Panc1 (cell line): Measurements from ENCODE around the gene OR5H6.

ENCODE experiments used
- CTCF ChIP-seq: fragments of 450-650 bp; IDR thresholded peaks from 2 replicates; pipeline ENCODE4 v1.5.1; 2017; ENCODE audit warnings: mild to moderate bottlenecking
- POLR2AphosphoS5 ChIP-seq: IDR thresholded peaks from 2 replicates; pipeline ENCODE4 v1.6.1; 2012; ENCODE audit warnings: mild to moderate bottlenecking, low read depth, low read length, moderate library complexity
- REST ChIP-seq, 2 experiments: IDR thresholded peaks; 2 replicates each; pipeline ENCODE4 v1.6.1; 2011 to 2012; ENCODE audit warnings: low read depth in 2 of 2, control low read depth in 1 of 2, low read length in 1 of 2, mild to moderate bottlenecking in 1 of 2, moderate library complexity in 1 of 2; ENCODE audit not compliant: insufficient read depth in 1 of 2

- TF ChIP-seq CTCF: no peak
- no peak for TF ChIP-seq POLR2AphosphoS5
- TF ChIP-seq REST (IDR thresholded peaks at IDR 0.05; ENCODE audit: insufficient read depth in 1 of 2, low read depth in 2 of 2, low read length in 1 of 2): no peak
Observed at GRCh38 chr3:98240131-98240530, 23.9 kb upstream of the OR5H6 start.
